ENCODE measurements around the gene CLIC1. TPM values are rescaled to one million over a fixed set of nuclear protein-coding genes. Genes with fewer than 3 reads are reported as not detected.

The CLIC1 gene
- polyA plus RNA-seq, 3 donors: 140 to 335 (median 301) TPM

DNA sequence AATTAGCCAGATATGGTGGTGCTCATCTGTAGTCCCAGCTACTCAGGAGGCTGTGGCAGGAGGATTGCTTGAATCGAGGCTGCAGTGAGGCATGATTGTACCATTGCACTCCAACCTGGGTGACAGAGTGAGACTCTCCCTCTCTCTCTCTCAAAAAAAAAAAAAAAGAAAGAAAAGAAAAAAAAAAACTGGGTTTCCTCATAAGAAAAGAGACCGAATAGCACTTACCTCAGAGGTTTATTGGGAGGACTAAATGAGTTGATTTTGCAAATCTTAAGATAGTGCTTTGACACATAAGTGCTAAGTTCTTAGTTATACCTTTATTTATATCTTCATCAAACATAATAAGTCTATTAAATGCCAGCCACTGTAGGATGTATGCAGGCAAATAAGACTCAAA, 34.5 kb upstream of the CLIC1 start:
- WGBS, 3 donors: 76 to 90% (median 83%) methylated on average over 2 of the region's 2 CpGs
- no peak overlapping the region for H3K27ac ChIP-seq (ENCODE audit: low read depth, low read length)

DNA sequence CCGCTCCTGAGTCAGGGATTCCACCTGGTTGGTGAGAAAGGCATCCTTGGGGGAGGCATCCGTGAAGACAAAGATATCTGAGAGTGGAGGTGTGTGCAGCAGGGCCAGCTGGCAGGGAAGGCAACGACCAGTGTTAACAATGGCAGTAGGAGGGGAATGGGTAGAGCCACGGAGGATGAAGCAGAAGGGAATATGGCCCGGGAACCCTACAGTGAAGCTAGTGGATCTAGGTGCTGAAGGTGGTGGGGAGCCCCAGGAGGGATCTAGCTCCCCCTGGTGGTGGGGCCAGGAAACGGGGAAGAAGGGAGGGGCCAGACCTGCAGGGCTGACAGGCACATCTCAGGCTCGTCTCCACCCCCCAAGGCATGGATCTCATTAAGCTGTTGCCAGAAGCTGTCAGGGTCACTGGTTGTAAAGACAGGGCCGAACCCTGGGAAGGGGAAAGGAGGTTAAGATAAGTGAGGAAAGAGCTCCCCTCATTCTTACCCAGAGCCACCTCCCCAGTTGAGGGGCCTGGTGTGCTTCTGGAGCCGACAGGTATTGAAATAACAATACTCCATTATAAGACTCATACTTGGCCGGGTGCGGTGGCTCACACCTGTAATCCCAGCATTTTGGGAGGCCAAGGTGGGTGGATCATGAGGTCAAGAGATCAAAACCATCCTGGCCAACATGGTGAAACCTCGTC, 33.5 kb upstream of the CLIC1 start:
- no peak overlapping the region for H3K27ac ChIP-seq (ENCODE audit: low read depth, low read length)
- WGBS, 3 donors: 48 to 61% (median 56%) methylated on average over 12 of the region's 12 CpGs

- H3K27ac ChIP-seq (ENCODE audit: low read depth, low read length): no peak overlapping the region
- WGBS, 3 donors: 85 to 89% (median 88%) methylated on average over 18 of the region's 18 CpGs
Observed at GRCh38 chr6:31768363-31769257, 32.3 kb upstream of the CLIC1 start.

GRCh38 chr6:31767096-31767645, 30.8 kb upstream of the CLIC1 start:
- H3K27ac ChIP-seq (ENCODE audit: low read depth, low read length): no peak overlapping the region
- 75 to 84% (median 80%) methylated on average over 6 of the region's 6 CpGs for WGBS, 3 donors

- H3K27ac ChIP-seq (ENCODE audit: low read depth, low read length): no peak overlapping the region
- WGBS, 3 donors: 36 to 62% (median 62%) methylated on average over 42 of the region's 42 CpGs
Observed at GRCh38 chr6:31765910-31766794, 29.8 kb upstream of the CLIC1 start.

DNA sequence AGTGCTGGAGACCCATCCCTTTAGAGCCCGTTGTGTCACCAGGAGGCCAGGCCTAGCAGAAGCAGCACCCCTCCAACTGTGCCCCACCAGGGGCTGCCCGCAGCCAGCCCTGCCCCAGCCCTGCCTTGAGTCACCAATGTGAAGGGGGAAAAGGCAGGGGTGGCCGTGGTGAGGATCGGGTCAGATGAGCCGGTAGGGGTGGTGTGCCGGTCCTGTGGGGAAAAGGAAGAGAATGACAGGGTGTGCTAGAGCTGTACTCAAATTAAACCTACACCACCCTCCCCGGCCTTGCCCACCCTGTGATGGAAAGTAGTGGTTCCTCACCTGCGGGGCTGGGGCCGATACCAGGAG, 29.2 kb upstream of the CLIC1 start:
- 87 to 91% (median 87%) methylated on average over 9 of the region's 9 CpGs for WGBS, 3 donors
- no peak overlapping the region for H3K27ac ChIP-seq (ENCODE audit: low read depth, low read length)

DNA sequence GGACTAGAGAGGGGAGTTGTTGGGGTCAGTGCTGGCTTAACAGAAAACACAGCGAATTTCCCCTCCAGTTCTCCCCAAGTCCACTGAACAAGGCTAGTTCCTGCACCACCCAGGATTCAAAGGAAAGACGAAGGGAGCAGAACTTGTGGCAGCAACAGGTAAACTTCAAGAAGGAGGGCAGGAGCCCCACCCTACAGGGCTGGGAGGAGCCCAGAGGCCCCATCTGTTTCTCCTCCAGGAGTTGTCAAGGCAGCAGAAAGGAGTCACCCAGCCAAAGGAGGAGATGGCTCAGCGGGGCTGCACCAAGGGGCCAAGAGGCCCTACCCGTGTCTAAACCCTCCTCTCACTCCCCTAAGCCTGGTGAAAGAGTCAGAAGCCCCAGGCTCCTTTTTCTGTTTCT, 27.9 kb upstream of the CLIC1 start:
- no peak overlapping the region for H3K27ac ChIP-seq (ENCODE audit: low read depth, low read length)
- 78 to 83% (median 83%) methylated on average over 4 of the region's 4 CpGs for WGBS, 3 donors

- H3K27ac ChIP-seq (ENCODE audit: low read depth, low read length): no peak overlapping the region
- 35 to 39% (median 36%) methylated on average over 1 of the region's 1 CpG for WGBS, 3 donors
Observed at GRCh38 chr6:31763619-31763940, 27.2 kb upstream of the CLIC1 start.

- 65 to 80% (median 76%) methylated on average over 8 of the region's 8 CpGs for WGBS, 3 donors
- H3K27ac ChIP-seq (ENCODE audit: low read depth, low read length): no peak overlapping the region
Observed at GRCh38 chr6:31762878-31763618, 26.7 kb upstream of the CLIC1 start.

DNA sequence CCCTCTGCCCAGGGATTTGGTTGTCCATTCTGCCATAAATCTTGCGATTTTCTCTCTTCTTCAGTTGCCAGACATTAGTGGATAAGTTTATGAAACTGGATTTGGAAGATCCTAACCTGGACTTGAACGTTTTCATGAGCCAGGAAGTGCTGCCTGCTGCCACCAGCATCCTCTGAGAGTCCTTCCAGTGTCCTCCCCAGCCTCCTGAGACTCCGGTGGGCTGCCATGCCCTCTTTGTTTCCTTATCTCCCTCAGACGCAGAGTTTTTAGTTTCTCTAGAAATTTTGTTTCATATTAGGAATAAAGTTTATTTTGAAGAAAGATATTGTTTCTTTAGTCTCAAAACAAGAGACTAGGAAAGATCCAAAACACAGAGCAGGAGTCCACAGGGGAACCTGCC, 26.0 kb upstream of the CLIC1 start, which contains the start of gene SAPCD1:
TSS of gene SAPCD1 (plus strand) at position 301 of the 400 bp plus-strand sequence. CDS start 399 bp downstream, outside the sequence.
- 73 to 83% (median 80%) methylated on average over 4 of the region's 4 CpGs for WGBS, 3 donors
- H3K27ac ChIP-seq (ENCODE audit: low read depth, low read length): no peak within 1 kb of the TSS

DNA sequence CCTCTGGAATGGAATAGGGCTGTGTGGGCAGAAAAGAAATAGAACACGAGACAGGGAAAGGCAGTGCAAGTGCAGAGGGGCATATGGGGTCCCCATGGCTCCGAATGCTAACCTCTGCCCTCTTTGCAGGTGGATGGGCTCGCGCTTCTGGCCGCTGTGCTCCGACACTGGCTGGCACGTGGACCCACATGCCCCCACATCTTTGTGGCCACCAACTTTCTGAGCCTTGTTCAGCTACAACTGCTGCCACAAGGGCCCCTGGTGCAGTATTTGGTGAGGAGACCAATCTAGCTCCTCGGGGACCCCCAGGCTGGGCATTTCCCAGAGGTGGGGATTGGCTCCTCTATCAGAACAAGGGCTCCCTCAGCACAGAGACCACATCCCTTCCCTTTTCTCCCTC, 25.0 kb upstream of the CLIC1 start:
- 97 to 99% (median 97%) methylated on average over 8 of the region's 8 CpGs for WGBS, 3 donors

GRCh38 chr6:31760790-31761189, 24.5 kb upstream of the CLIC1 start:
- WGBS, 3 donors: 85 to 95% (median 93%) methylated on average over 5 of the region's 5 CpGs
- no peak overlapping the region for H3K27ac ChIP-seq (ENCODE audit: low read depth, low read length)

More for the DNA sequence above, 25.0 kb upstream of the CLIC1 start:
- no peak overlapping the region for H3K27ac ChIP-seq (ENCODE audit: low read depth, low read length)

DNA sequence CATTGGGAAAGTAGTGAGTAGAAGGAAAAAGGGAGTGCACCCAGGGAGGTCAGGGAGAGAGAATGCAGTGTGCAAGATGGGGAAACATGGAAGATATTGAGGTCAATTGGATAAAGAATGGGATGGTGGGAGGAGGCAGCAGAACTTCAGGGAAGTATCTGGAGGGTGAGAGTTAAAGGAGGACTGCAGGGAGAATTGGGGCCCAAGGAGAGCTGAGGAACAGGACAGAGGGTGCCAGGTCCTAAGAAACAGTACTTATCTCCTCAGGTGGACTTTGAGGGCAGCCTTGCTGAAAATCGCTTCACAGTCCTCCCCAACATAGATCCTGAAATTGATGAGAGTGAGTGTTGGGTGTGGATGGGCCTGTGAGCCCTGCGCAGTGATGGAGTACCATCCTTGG, 22.0 kb upstream of the CLIC1 start:
- 90 to 97% (median 95%) methylated on average over 2 of the region's 2 CpGs for WGBS, 3 donors
- H3K27ac ChIP-seq (ENCODE audit: low read depth, low read length): no peak overlapping the region

- WGBS, 3 donors: 65 to 76% (median 73%) methylated on average over 8 of the region's 8 CpGs
- H3K27ac ChIP-seq (ENCODE audit: low read depth, low read length): no peak overlapping the region
Observed at GRCh38 chr6:31752739-31753319, 16.5 kb upstream of the CLIC1 start.

DNA sequence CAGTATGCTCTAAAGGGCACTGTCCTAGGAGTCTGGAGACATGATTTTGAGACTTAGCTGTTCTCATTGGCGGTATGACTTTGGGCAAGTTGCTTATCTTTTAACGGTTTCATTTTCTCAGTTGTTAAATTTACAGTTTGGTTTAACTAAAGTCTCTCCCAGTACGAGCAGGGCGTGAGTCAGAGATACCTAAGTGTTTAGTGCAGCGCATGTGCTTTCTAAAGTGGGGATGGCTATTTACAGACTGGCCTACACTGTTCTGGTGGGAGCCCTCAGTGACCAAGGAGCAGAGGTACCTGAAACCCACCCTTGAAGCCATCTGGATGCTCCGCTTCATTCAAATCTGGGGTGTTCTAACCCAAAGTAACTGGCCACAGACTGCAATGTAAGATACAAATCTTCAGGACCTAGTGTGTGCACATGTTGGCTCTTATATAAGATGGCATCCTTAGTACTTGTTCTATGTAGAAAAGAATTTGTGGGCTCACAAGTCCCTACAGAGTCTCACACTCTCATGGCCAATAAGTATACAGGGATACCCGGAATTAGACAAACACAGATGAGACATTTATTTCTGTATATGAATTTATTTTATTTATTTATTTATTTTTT, 14.2 kb upstream of the CLIC1 start:
- no peak overlapping the region for H3K27ac ChIP-seq (ENCODE audit: low read depth, low read length)
- 85 to 95% (median 88%) methylated on average over 7 of the region's 7 CpGs for WGBS, 3 donors

GRCh38 chr6:31749301-31750036, 13.1 kb upstream of the CLIC1 start:
- no peak overlapping the region for H3K27ac ChIP-seq (ENCODE audit: low read depth, low read length)
- 85 to 95% (median 91%) methylated on average over 8 of the region's 8 CpGs for WGBS, 3 donors

GRCh38 chr6:31744422-31744821, 8.1 kb upstream of the CLIC1 start:
- WGBS, 3 donors: 29 to 79% (median 66%) methylated on average over 1 of the region's 1 CpG
- H3K27ac ChIP-seq (ENCODE audit: low read depth, low read length): no peak overlapping the region
